ENCODE data around the gene EGR1. TPM values are rescaled to one million over a fixed set of nuclear protein-coding genes. Genes with fewer than 3 reads are reported as not detected.
A peak's percentile ranks its signal among the peaks of the same experiment; 100 is the strongest.

Gene EGR1
- total RNA-seq, 2 donors from 2014 or later, result 9.9 to 14.2 TPM

DNA sequence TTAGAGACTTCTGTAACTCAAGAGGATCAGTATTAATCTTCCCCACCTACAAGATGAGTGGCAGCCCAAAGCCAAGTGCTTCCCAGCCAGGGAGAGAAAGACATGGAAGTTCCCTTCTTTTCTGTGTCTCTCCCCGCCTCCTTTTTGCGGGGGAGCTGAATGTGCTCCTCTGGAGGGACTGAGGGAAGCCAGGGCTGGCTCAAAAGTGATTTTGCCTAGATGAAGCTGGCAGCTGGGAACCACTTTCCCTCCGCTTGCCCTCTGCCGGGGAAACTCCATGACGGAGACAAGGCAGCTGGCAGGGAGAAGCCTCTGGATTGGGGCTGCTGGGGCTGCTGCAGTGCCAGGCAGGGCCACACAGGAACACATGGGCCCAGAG lies 24.4 kb downstream of the EGR1 start:
- peak; percentile 55 for DNase-seq
- no peaks in the 10 kb centered on the region for H3K36me3 Mint-ChIP-seq (ENCODE audit: low read depth)
- TF ChIP-seq CTCF (conservative IDR thresholded peaks at IDR 0.05), result no peak
- no peak overlapping the region for H3K4me3 Mint-ChIP-seq
- peaks cover 49% of the 10 kb centered on the region for H3K27me3 Mint-ChIP-seq (ENCODE audit: insufficient read depth)
- Histone ChIP-seq H3K27ac (ENCODE audit: low read depth, low read length) (no peak overlapping the region), H3K4me3 (ENCODE audit: low read length) (no peak overlapping the region), H3K36me3 (ENCODE audit: control insufficient read depth, insufficient read depth, low read length) (no peaks in the 10 kb centered on the region), H3K9ac (ENCODE audit: extremely low read depth, low read length, poor library complexity, severe bottlenecking) (no peak overlapping the region), H3K9me3 (ENCODE audit: control insufficient read depth, low read length) (no peaks in the 10 kb centered on the region), H3K27me3 (ENCODE audit: control insufficient read depth, insufficient read depth, low read length, poor library complexity, severe bottlenecking) (peaks cover 60% of the 10 kb centered on the region), H3K4me1 (ENCODE audit: control insufficient read depth, insufficient read depth, low read length) (peaks cover 16% of the 10 kb centered on the region)
- H3K9me3 Mint-ChIP-seq, result no peaks in the 10 kb centered on the region
- H3K27ac Mint-ChIP-seq, result no peak overlapping the region
- 84 to 89% methylated on average over 3 to 5 of the region's 5 CpGs for WGBS, 2 experiments (ENCODE audit: insufficient coverage in 1 of 2, insufficient read length in 1 of 2)
- peaks cover 40% of the 10 kb centered on the region for H3K4me1 Mint-ChIP-seq

DNA sequence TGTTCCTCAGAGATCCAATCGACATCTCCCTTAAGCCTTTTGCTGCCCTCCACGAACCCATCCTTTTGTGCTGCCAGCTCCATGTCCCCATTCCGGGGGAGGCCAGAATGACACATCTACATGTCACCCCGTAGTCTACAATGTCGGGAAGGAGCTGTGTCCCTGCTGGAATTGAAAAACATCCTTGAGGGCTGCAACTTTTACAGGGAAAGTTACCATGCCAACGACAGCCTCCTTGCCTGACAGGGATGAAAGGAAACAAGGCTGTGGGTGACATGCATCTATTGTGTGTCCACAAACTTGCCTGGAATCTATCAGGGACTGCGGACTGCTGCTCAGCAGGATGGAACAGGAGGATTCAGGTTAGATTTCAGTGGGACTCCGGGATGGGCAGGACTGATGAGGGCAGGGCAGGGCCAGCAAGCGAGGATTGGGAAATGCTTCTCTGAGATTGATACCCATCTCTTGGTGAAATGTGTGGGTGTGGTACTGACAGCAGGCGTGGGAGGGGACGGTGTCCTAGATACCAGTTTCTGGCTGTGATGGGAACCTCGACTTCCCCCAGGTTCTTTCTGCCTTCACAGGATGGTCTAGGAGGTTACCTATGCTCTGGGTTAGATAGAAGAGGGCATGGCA lies 25.5 kb downstream of the EGR1 start:
- Histone ChIP-seq H3K4me1 (ENCODE audit: control insufficient read depth, insufficient read depth, low read length) (peaks cover 16% of the 10 kb centered on the region), H3K27me3 (ENCODE audit: control insufficient read depth, insufficient read depth, low read length, poor library complexity, severe bottlenecking) (peaks cover 50% of the 10 kb centered on the region), H3K9ac (ENCODE audit: extremely low read depth, low read length, poor library complexity, severe bottlenecking) (no peak overlapping the region), H3K27ac (ENCODE audit: low read depth, low read length) (no peak overlapping the region), H3K4me3 (ENCODE audit: low read length) (no peak overlapping the region), H3K9me3 (ENCODE audit: control insufficient read depth, low read length) (no peaks in the 10 kb centered on the region), H3K36me3 (ENCODE audit: control insufficient read depth, insufficient read depth, low read length) (no peaks in the 10 kb centered on the region)
- WGBS, 2 experiments (ENCODE audit: insufficient coverage in 1 of 2, insufficient read length in 1 of 2), result 75 to 88% methylated on average over 11 to 12 of the region's 12 CpGs
- peak overlapping the region; percentile 44 for H3K4me3 Mint-ChIP-seq
- no peak for DNase-seq
- H3K9me3 Mint-ChIP-seq, result no peaks in the 10 kb centered on the region
- H3K27ac Mint-ChIP-seq, result no peak overlapping the region
- H3K27me3 Mint-ChIP-seq (ENCODE audit: insufficient read depth), result peaks cover 41% of the 10 kb centered on the region
- no peak for TF ChIP-seq CTCF (conservative IDR thresholded peaks at IDR 0.05)
- peaks cover 40% of the 10 kb centered on the region for H3K4me1 Mint-ChIP-seq
- no peaks in the 10 kb centered on the region for H3K36me3 Mint-ChIP-seq (ENCODE audit: low read depth)

DNA sequence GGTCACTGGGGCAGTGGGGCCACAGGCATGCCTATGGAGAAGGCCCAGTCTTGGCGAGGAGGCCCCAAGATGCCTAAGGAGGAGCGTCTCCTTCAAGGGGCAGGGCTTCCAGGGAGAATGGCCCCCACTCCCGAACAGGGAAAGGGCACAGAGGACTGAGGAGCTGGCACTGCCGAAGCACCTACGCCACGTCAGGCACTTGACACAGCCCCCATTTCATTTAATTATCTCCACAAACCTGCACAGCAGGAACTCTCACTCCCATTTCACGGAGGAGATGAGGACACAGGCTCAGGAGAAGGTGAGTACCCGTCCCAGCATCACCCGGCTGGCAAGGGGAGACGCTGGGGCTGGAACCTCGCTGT lies 26.0 kb downstream of the EGR1 start:
- no peaks in the 10 kb centered on the region for H3K36me3 ChIP-seq (ENCODE audit: control insufficient read depth, insufficient read depth, low read length)
- peaks cover 47% of the 10 kb centered on the region for H3K27me3 ChIP-seq (ENCODE audit: control insufficient read depth, insufficient read depth, low read length, poor library complexity, severe bottlenecking)
- Mint-ChIP-seq H3K4me1 (peaks cover 40% of the 10 kb centered on the region), H3K4me3 (peak overlapping the region; percentile 44), H3K27me3 (ENCODE audit: insufficient read depth) (peaks cover 40% of the 10 kb centered on the region), H3K36me3 (ENCODE audit: low read depth) (no peaks in the 10 kb centered on the region), H3K27ac (no peak overlapping the region), H3K9me3 (no peaks in the 10 kb centered on the region)
- no peak for DNase-seq
- peaks cover 16% of the 10 kb centered on the region for H3K4me1 ChIP-seq (ENCODE audit: control insufficient read depth, insufficient read depth, low read length)
- no peak for TF ChIP-seq CTCF (conservative IDR thresholded peaks at IDR 0.05)
- no peaks in the 10 kb centered on the region for H3K9me3 ChIP-seq (ENCODE audit: control insufficient read depth, low read length)
- 67 to 71% methylated on average over 7 to 11 of the region's 11 CpGs for WGBS, 2 experiments (ENCODE audit: insufficient coverage in 1 of 2, insufficient read length in 1 of 2)
- H3K4me3 ChIP-seq (ENCODE audit: low read length), result peak overlapping the region; percentile 72
- peak overlapping the region; percentile 30 for H3K9ac ChIP-seq (ENCODE audit: extremely low read depth, low read length, poor library complexity, severe bottlenecking)
- no peak overlapping the region for H3K27ac ChIP-seq (ENCODE audit: low read depth, low read length)
